ENCODE results near the gene PRX.

PRX gene

GRCh38 chr19:40376286-40376862 lies 36.8 kb downstream of the PRX start:
- no peaks in the 10 kb centered on the region for H3F3A ChIP-seq (ENCODE audit: insufficient read depth, low read length)
- no peaks in the 10 kb centered on the region for H3K79me2 ChIP-seq (ENCODE audit: insufficient read depth, low read length)
- H3K9me3 ChIP-seq (ENCODE audit: low read length) = no peaks in the 10 kb centered on the region
- H4K20me1 ChIP-seq (ENCODE audit: insufficient read depth, low read length) = no peaks in the 10 kb centered on the region
- no peaks in the 10 kb centered on the region for H3K9me2 ChIP-seq (ENCODE audit: low read depth, low read length)
- H3K27me3 ChIP-seq (ENCODE audit: insufficient read depth, low read length) = 0 out of 2 replicates have a peak, but pooled peaks cover 3% of the 10 kb centered on the region
- no peak overlapping the region for H3K4me2 ChIP-seq (ENCODE audit: low read length)
- no peak overlapping the region for H2AFZ ChIP-seq (ENCODE audit: low read length)
- H3K27ac ChIP-seq (ENCODE audit: low read depth, low read length, poor library complexity, severe bottlenecking) = no peak overlapping the region
- no peak for TF ChIP-seq CTCF (IDR thresholded peaks at IDR 0.05; ENCODE audit: low read length)
- TF ChIP-seq EZH2 (IDR thresholded peaks at IDR 0.05; ENCODE audit: borderline replicate concordance, low read length) = no peak
- no peaks in the 10 kb centered on the region for H3K36me3 ChIP-seq (ENCODE audit: insufficient read depth, low read length)
- no peaks in the 10 kb centered on the region for H3K4me1 ChIP-seq (ENCODE audit: insufficient read depth, low read length, severe bottlenecking)
- no peak overlapping the region for H3K9ac ChIP-seq (ENCODE audit: low read length)
- H3K4me3 ChIP-seq (ENCODE audit: low read depth, low read length, poor library complexity, severe bottlenecking) = no peak overlapping the region

- no peaks in the 10 kb centered on the region for H3F3A ChIP-seq (ENCODE audit: insufficient read depth, low read length)
- no peak overlapping the region for H3K4me3 ChIP-seq (ENCODE audit: low read depth, low read length, poor library complexity, severe bottlenecking)
- TF ChIP-seq EZH2 (IDR thresholded peaks at IDR 0.05; ENCODE audit: borderline replicate concordance, low read length) (no peak), CTCF (IDR thresholded peaks at IDR 0.05; ENCODE audit: low read length) (no peak)
- H3K4me1 ChIP-seq (ENCODE audit: insufficient read depth, low read length, severe bottlenecking) = no peaks in the 10 kb centered on the region
- H3K79me2 ChIP-seq (ENCODE audit: insufficient read depth, low read length) = no peaks in the 10 kb centered on the region
- no peak overlapping the region for H3K9ac ChIP-seq (ENCODE audit: low read length)
- no peak overlapping the region for H3K27ac ChIP-seq (ENCODE audit: low read depth, low read length, poor library complexity, severe bottlenecking)
- H4K20me1 ChIP-seq (ENCODE audit: insufficient read depth, low read length) = no peaks in the 10 kb centered on the region
- H3K4me2 ChIP-seq (ENCODE audit: low read length) = no peak overlapping the region
- no peaks in the 10 kb centered on the region for H3K27me3 ChIP-seq (ENCODE audit: insufficient read depth, low read length)
- no peaks in the 10 kb centered on the region for H3K9me2 ChIP-seq (ENCODE audit: low read depth, low read length)
- H3K36me3 ChIP-seq (ENCODE audit: insufficient read depth, low read length) = no peaks in the 10 kb centered on the region
- H3K9me3 ChIP-seq (ENCODE audit: low read length) = no peaks in the 10 kb centered on the region
- no peak overlapping the region for H2AFZ ChIP-seq (ENCODE audit: low read length)
These were observed 39.1 kb downstream of the PRX start for GRCh38 chr19:40374084-40374483.

- Histone ChIP-seq H3K27ac (ENCODE audit: low read depth, low read length, poor library complexity, severe bottlenecking) (no peak overlapping the region), H3K9ac (ENCODE audit: low read length) (no peak overlapping the region), H3K9me2 (ENCODE audit: low read depth, low read length) (no peaks in the 10 kb centered on the region), H3K9me3 (ENCODE audit: low read length) (no peaks in the 10 kb centered on the region), H3K4me1 (ENCODE audit: insufficient read depth, low read length, severe bottlenecking) (no peaks in the 10 kb centered on the region), H3F3A (ENCODE audit: insufficient read depth, low read length) (no peaks in the 10 kb centered on the region), H3K36me3 (ENCODE audit: insufficient read depth, low read length) (no peaks in the 10 kb centered on the region; the same call in 1 of the 2 replicates), H2AFZ (ENCODE audit: low read length) (no peak overlapping the region), H3K4me2 (ENCODE audit: low read length) (no peak overlapping the region), H3K27me3 (ENCODE audit: insufficient read depth, low read length) (no peaks in the 10 kb centered on the region), H3K79me2 (ENCODE audit: insufficient read depth, low read length) (no peaks in the 10 kb centered on the region), H4K20me1 (ENCODE audit: insufficient read depth, low read length) (no peaks in the 10 kb centered on the region), H3K4me3 (ENCODE audit: low read depth, low read length, poor library complexity, severe bottlenecking) (no peak overlapping the region)
- no peak for TF ChIP-seq EZH2 (IDR thresholded peaks at IDR 0.05; ENCODE audit: borderline replicate concordance, low read length)
- no peak for TF ChIP-seq CTCF (IDR thresholded peaks at IDR 0.05; ENCODE audit: low read length)
These were observed 41.4 kb downstream of the PRX start for GRCh38 chr19:40371802-40372122.

All from OCI-LY1 (cell line).